Measurements from ENCODE around the gene FOXRED2. TPM values are rescaled to one million over a fixed set of nuclear protein-coding genes. Genes with fewer than 3 reads are reported as not detected.

Gene FOXRED2
- total RNA-seq, 1 experiment from 2014 or later: 19.9 TPM

- TF ChIP-seq SP1 (IDR thresholded peaks at IDR 0.05; ENCODE audit: low read depth) (no peak), POLR2A (IDR thresholded peaks at IDR 0.05; ENCODE audit: borderline replicate concordance, extremely low read depth, insufficient read depth, insufficient read length) (no peak), FOSL1 (IDR thresholded peaks at IDR 0.05; ENCODE audit: low read depth) (no peak), ATF3 (IDR thresholded peaks at IDR 0.05) (no peak), SIN3A (IDR thresholded peaks at IDR 0.05; ENCODE audit: low read depth) (no peak), ZBTB33 (IDR thresholded peaks at IDR 0.05; ENCODE audit: extremely low read depth, insufficient replicate concordance, low read length) (no peak), CTCF (IDR thresholded peaks at IDR 0.05 in 2 of 3, conservative IDR thresholded peaks at IDR 0.05 in 1 of 3; ENCODE audit: borderline replicate concordance in 1 of 3, insufficient read depth in 1 of 3, low read depth in 2 of 3, low read length in 2 of 3) (peak; percentile 85 to 96 (median 94)), MAX (IDR thresholded peaks at IDR 0.05) (no peak), YY1 (IDR thresholded peaks at IDR 0.05; ENCODE audit: extremely low read depth, insufficient replicate concordance, low read depth, low read length) (no peak), RAD21 (IDR thresholded peaks at IDR 0.05; ENCODE audit: low read depth) (peak; percentile 98), SRF (IDR thresholded peaks at IDR 0.05; ENCODE audit: low read depth) (no peak), CBX3 (IDR thresholded peaks at IDR 0.05; ENCODE audit: low read depth) (no peak), REST (IDR thresholded peaks at IDR 0.05; ENCODE audit: low read depth) (no peak), POLR2AphosphoS5 (IDR thresholded peaks at IDR 0.05; ENCODE audit: low read depth, low read length) (no peak), EGR1 (IDR thresholded peaks at IDR 0.05; ENCODE audit: low read depth) (no peak), JUND (IDR thresholded peaks at IDR 0.05) (no peak), EZH2phosphoT487 (IDR thresholded peaks at IDR 0.05; ENCODE audit: borderline replicate concordance) (no peak)
- no peak overlapping the region for H3K4me3 ChIP-seq (replicated peaks in 1 of 2; ENCODE audit: low read depth in 1 of 2, low read length in 2 of 2)
- H4K20me1 ChIP-seq (ENCODE audit: insufficient read depth): no peaks in the 10 kb centered on the region
- ChIA-PET POLR2A (interaction anchor here (0.7 to 1.6 kb wide), 3 partner anchors 10 to 83 kb away, joined by 4 read pairs; partner anchors contain the start of gene MYH9), CTCF (interaction anchor here (0.6 to 1.5 kb wide), 19 partner anchors 9 to 275 kb away, joined by 3 to 28 read pairs (median 4); partner anchors contain the start of genes APOL2, MYH9 and TXN2), RAD21 (ENCODE audit: low non-redundant PET in 1 of 2, low total read pairs in 2 of 2, uncharacterized antibody in 2 of 2, unreplicated experiment in 2 of 2) (interaction anchor here (0.5 to 4.2 kb wide), 11 partner anchors 31 to 248 kb away, joined by 3 to 16 read pairs (median 3); partner anchors contain the start of gene MYH9 (in 1 of the 2))
- peak overlapping the region; percentile 33; the same call in 1 of the 2 replicates for H3K4me2 ChIP-seq (ENCODE audit: low read length)
- no peaks in the 10 kb centered on the region for H3K27me3 ChIP-seq (ENCODE audit: insufficient read depth, low read length)
- no peaks in the 10 kb centered on the region for H3K9me2 ChIP-seq (ENCODE audit: insufficient read depth)
- H3K27ac ChIP-seq (ENCODE audit: low read depth, low read length): peak overlapping the region; percentile 31; the same call in 1 of the 2 replicates
- DNase-seq (ENCODE audit: low read depth, low spot score) (peak; percentile 60), ATAC-seq (peak; percentile 55)
- no peaks in the 10 kb centered on the region for H3K9me3 ChIP-seq (ENCODE audit: control insufficient read depth in 1 of 2, insufficient read depth in 1 of 2, low read depth in 1 of 2, low read length in 2 of 2)
- no peaks in the 10 kb centered on the region for H3K79me2 ChIP-seq (ENCODE audit: insufficient read depth, low read length)
- peaks cover 10 to 19% of the 10 kb centered on the region in 2 experiments for H3K36me3 ChIP-seq (ENCODE audit: control insufficient read depth in 1 of 2, insufficient read depth in 2 of 2, low read length in 2 of 2)
- H2AFZ ChIP-seq (ENCODE audit: low read depth, low read length, poor library complexity, severe bottlenecking): no peak overlapping the region
- 0 out of 2 replicates have a peak overlapping the region, but pooled peaks have one; percentile 17 for H3K9ac ChIP-seq (ENCODE audit: low read length)
- intact Hi-C loops (cut with micrococcal nuclease): loop anchor here (1.0 to 5.0 kb wide), 2 partner anchors 98 to 169 kb away; no protein-coding TSS in a partner anchor
- peaks cover 45 to 51% of the 10 kb centered on the region in 2 experiments for H3K4me1 ChIP-seq (ENCODE audit: control insufficient read depth in 1 of 2, insufficient read depth in 2 of 2, low read length in 2 of 2)
- no TSS peak for BruUV-seq (replicated peaks)
Observed at GRCh38 chr22:36470162-36470993, 36.5 kb downstream of the FOXRED2 start.
